ENCODE results near the gene SF3B2. TPM values are rescaled to one million over a fixed set of nuclear protein-coding genes. Genes with fewer than 3 reads are reported as not detected.

The SF3B2 gene
- total and polyA plus RNA-seq, 9 of the 15 experiments (the other 6 are each of a cell fraction or from before 2014, with no cell fraction given), result 58.3 to 248 (median 157) TPM

DNA sequence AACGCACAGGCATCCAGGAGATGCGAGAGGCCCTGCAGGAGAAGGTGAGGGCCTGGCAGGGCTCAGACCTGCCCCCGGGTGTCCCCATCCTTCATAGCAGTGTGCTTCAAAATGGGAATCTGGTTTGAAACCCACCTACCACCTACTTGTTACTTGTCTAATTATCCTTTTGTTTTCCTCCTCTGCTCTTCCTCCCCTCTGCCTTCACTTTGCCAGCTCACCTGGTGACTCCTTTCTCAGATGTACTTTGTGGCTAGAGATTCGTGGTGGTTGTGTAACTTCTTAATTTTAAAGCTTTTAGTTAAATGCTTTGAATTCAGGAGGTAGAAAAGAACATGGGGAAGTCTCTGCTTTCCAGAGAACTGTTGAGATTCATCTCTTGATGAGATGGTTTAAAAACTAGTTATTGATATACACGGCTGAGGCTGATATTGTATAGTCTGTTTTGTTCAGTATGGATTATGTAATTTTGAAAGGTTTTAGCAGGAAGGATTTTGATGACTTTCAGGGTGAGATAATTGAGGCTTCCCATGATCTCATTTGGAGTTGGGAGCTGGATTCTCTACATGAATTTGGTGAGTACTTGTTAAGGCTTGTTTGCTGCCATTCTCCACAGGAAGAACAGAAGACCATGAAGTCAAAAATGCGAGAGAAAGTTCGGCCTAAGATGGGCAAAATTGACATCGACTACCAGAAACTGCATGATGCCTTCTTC lies 8.0 kb downstream of the SF3B2 start:
- Histone ChIP-seq H2AFZ (ENCODE audit: low read depth, low read length) (no peak overlapping the region), H3K4me1 (replicated peaks in 1 of 2; ENCODE audit: control insufficient read depth in 2 of 2, insufficient read depth in 2 of 2, low read length in 2 of 2) (peaks cover 0 to 2% of the 10 kb centered on the region in 2 experiments; a peak in 1 of 5 replicates), H3K27me3 (ENCODE audit: control insufficient read depth in 2 of 2, insufficient read depth in 2 of 2, low read length in 2 of 2) (no peaks in the 10 kb centered on the region), H3K4me3 (no peak overlapping the region), H3K27ac (ENCODE audit: extremely low read depth, low read depth, low read length) (no peak overlapping the region), H3K4me2 (ENCODE audit: insufficient read depth, low read length) (no peak overlapping the region), H3K9me1 (ENCODE audit: control insufficient read depth, insufficient read depth, low read length) (no peaks in the 10 kb centered on the region), H4K20me1 (replicated peaks; ENCODE audit: control insufficient read depth, insufficient read depth, low read length) (no peaks in the 10 kb centered on the region; the same call in 1 of the 2 replicates), H3K9me3 (replicated peaks; ENCODE audit: control insufficient read depth, insufficient read depth, low read depth, low read length) (no peaks in the 10 kb centered on the region), H3K9ac (ENCODE audit: insufficient read depth in 1 of 2, low read depth in 2 of 2, low read length in 2 of 2) (no peak overlapping the region), H3K79me2 (ENCODE audit: control insufficient read depth, insufficient read depth, low read length) (no peaks in the 10 kb centered on the region), H3K36me3 (ENCODE audit: control insufficient read depth, insufficient read depth, low read length) (peaks cover 97% of the 10 kb centered on the region)
- in situ Hi-C loops (cut with MboI), result no loop called here
- no peak for ATAC-seq
- BruUV-seq (replicated peaks), result no TSS peak
- intact Hi-C loops (cut with micrococcal nuclease), result no loop called here
- CTCF ChIA-PET (ENCODE audit: low intra/inter-chr PET ratio), result no interaction called here
- no peak for DNase-seq (ENCODE audit: extremely low read depth in 1 of 4, low spot score in 3 of 4)
- TF ChIP-seq CC2D1A (IDR thresholded peaks at IDR 0.05) (no peak), NFE2L1 (tag; IDR thresholded peaks at IDR 0.05; ENCODE audit: borderline replicate concordance, low read depth) (no peak), POLR2AphosphoS2 (IDR thresholded peaks at IDR 0.05; ENCODE audit: low read length) (no peak), MAFG (tag; conservative IDR thresholded peaks at IDR 0.05) (no peak)
- TF ChIP-seq, protein P1, sequence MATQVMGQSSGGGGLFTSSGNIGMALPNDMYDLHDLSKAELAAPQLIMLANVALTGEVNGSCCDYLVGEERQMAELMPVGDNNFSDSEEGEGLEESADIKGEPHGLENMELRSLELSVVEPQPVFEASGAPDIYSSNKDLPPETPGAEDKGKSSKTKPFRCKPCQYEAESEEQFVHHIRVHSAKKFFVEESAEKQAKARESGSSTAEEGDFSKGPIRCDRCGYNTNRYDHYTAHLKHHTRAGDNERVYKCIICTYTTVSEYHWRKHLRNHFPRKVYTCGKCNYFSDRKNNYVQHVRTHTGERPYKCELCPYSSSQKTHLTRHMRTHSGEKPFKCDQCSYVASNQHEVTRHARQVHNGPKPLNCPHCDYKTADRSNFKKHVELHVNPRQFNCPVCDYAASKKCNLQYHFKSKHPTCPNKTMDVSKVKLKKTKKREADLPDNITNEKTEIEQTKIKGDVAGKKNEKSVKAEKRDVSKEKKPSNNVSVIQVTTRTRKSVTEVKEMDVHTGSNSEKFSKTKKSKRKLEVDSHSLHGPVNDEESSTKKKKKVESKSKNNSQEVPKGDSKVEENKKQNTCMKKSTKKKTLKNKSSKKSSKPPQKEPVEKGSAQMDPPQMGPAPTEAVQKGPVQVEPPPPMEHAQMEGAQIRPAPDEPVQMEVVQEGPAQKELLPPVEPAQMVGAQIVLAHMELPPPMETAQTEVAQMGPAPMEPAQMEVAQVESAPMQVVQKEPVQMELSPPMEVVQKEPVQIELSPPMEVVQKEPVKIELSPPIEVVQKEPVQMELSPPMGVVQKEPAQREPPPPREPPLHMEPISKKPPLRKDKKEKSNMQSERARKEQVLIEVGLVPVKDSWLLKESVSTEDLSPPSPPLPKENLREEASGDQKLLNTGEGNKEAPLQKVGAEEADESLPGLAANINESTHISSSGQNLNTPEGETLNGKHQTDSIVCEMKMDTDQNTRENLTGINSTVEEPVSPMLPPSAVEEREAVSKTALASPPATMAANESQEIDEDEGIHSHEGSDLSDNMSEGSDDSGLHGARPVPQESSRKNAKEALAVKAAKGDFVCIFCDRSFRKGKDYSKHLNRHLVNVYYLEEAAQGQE (IDR thresholded peaks at IDR 0.05; ENCODE audit: borderline replicate concordance), result no peak
- TF ChIP-seq, protein P1 (CRISPR knock-in tag; IDR thresholded peaks at IDR 0.05; ENCODE audit: low read depth), result no peak
- WGBS (ENCODE audit: insufficient coverage, low coverage, missing lambda C conversion rate), result 84% methylated on average over 8 of the region's 8 CpGs
- POLR2A ChIA-PET, result interaction anchor here (0.6 to 3.6 kb wide), 8 partner anchors 8 to 562 kb away, joined by 3 to 47 read pairs (median 3); partner anchors contain the start of genes PACS1 and SF3B2
- no peak for FAIRE-seq

All from K562 (cell line).